ENCODE data around the gene ZNF526. TPM values are rescaled to one million over a fixed set of nuclear protein-coding genes. Genes with fewer than 3 reads are reported as not detected.

Gene ZNF526
- total RNA-seq, 1 donor from 2014 or later, result 6.5 TPM

DNA sequence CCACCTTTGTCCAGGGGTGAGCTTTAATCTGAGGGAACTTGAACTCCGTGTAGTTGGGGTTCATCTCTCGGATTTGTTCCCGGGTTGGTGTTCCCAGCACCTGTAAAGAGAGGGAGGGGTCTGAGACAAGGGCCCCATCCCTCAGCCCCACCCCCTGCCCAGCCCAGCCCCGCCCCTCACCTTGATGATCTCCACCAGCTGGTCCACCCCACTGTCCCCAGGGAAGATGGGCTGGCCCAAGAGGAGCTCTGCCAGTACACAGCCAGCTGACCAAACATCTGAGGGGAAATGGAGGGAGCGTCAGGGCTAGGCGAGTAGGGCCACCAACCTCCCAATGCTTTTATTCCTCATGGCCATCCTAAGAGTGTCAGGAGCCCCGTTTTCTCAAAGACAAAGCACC is 13.0 kb downstream of the ZNF526 start:
- Histone ChIP-seq H3K9me3 (ENCODE audit: low read depth) (no peaks in the 10 kb centered on the region), H3K4me2 (no peak overlapping the region), H3K9ac (no peak overlapping the region), H3F3A (ENCODE audit: low read depth) (peaks cover 8% of the 10 kb centered on the region), H3K4me1 (no peaks in the 10 kb centered on the region), H3K36me3 (no peaks in the 10 kb centered on the region), H3K4me3 (no peak overlapping the region), H2AFZ (replicated peaks) (no peak overlapping the region), H3K27me3 (no peaks in the 10 kb centered on the region), H3K79me2 (ENCODE audit: low read depth) (peaks cover 3% of the 10 kb centered on the region), H4K20me1 (ENCODE audit: low read depth) (peaks cover 78% of the 10 kb centered on the region), H3K27ac (no peak overlapping the region)
- Mint-ChIP-seq H3K36me3 (peaks cover 39% of the 10 kb centered on the region), H3K27me3 (ENCODE audit: insufficient read depth, low read depth) (peaks cover 3% of the 10 kb centered on the region), H3K4me3 (no peak overlapping the region), H3K9me3 (no peaks in the 10 kb centered on the region), H3K4me1 (peaks cover 8% of the 10 kb centered on the region), H3K27ac (no peak overlapping the region)
- DNase-seq (ENCODE audit: low spot score), result no peak
- TF ChIP-seq, protein P1, sequence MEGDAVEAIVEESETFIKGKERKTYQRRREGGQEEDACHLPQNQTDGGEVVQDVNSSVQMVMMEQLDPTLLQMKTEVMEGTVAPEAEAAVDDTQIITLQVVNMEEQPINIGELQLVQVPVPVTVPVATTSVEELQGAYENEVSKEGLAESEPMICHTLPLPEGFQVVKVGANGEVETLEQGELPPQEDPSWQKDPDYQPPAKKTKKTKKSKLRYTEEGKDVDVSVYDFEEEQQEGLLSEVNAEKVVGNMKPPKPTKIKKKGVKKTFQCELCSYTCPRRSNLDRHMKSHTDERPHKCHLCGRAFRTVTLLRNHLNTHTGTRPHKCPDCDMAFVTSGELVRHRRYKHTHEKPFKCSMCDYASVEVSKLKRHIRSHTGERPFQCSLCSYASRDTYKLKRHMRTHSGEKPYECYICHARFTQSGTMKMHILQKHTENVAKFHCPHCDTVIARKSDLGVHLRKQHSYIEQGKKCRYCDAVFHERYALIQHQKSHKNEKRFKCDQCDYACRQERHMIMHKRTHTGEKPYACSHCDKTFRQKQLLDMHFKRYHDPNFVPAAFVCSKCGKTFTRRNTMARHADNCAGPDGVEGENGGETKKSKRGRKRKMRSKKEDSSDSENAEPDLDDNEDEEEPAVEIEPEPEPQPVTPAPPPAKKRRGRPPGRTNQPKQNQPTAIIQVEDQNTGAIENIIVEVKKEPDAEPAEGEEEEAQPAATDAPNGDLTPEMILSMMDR (IDR thresholded peaks at IDR 0.05), result no peak
- no peak for TF ChIP-seq EZH2phosphoT487 (IDR thresholded peaks at IDR 0.05)
- TF ChIP-seq EZH2 (IDR thresholded peaks at IDR 0.05), result no peak

DNA sequence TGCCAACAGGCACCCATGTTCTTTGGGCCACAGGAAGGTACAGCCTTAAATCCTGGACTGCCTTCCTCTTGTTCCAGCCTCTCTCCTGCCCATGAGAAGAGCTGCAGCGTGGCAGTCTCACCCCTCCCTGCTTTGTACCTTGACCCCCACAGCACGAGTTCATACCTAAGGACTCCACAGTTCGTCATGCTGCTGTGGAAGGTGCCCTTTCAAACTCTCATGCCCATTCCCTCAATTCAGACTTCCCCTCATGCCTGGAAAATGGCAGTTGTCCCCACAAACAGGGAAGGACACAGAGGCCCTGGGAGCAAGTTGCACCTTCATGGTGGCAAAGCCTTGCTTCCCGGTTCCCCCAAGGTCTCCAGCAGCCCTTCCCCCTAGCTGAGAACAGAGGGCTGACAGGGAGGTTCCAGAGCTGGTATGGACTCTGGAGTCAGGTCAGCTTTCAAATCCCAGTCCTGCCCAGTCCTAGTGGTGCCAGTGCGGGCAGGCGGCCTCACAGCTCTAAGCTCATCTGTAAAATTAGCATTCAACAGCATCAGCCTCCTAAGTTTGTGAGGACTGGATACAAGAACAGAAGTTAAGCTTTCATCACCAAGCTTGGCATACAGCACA is 13.7 kb downstream of the ZNF526 start:
- Histone ChIP-seq H3K4me1 (no peaks in the 10 kb centered on the region), H4K20me1 (ENCODE audit: low read depth) (peaks cover 74% of the 10 kb centered on the region), H3K27ac (no peak overlapping the region), H3K9me3 (ENCODE audit: low read depth) (no peaks in the 10 kb centered on the region), H3K27me3 (no peaks in the 10 kb centered on the region), H3K79me2 (ENCODE audit: low read depth) (peaks cover 4% of the 10 kb centered on the region), H2AFZ (replicated peaks) (no peak overlapping the region), H3K9ac (no peak overlapping the region), H3K4me2 (no peak overlapping the region), H3K4me3 (no peak overlapping the region), H3K36me3 (no peaks in the 10 kb centered on the region), H3F3A (ENCODE audit: low read depth) (peaks cover 8% of the 10 kb centered on the region)
- Mint-ChIP-seq H3K27ac (no peak overlapping the region), H3K4me1 (peaks cover 8% of the 10 kb centered on the region), H3K4me3 (no peak overlapping the region), H3K9me3 (no peaks in the 10 kb centered on the region), H3K36me3 (peaks cover 38% of the 10 kb centered on the region), H3K27me3 (ENCODE audit: insufficient read depth, low read depth) (peaks cover 3% of the 10 kb centered on the region)
- no peak for DNase-seq (ENCODE audit: low spot score)
- TF ChIP-seq, protein P1 (IDR thresholded peaks at IDR 0.05), result no peak
- TF ChIP-seq EZH2 (IDR thresholded peaks at IDR 0.05) (no peak), EZH2phosphoT487 (IDR thresholded peaks at IDR 0.05) (no peak)

DNA sequence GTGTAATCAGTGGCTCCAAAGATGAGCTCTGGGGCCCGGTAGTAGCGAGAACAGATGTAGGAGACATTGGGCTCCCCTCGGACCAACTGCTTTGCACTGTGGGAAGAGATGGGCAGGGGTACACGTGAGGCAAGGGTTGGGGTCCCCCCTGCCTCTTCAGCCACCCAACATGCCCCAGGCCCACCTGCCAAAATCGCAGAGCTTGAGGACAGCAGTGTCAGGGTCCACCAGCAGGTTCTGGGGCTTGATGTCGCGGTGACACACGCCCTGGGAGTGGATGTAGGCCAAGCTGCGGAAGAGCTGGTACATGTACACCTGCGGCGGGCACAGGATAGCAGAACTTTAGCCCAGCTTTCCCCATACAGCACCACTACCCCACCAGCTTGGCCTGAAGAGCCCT is 14.3 kb downstream of the ZNF526 start:
- Histone ChIP-seq H3F3A (ENCODE audit: low read depth) (peaks cover 8% of the 10 kb centered on the region), H4K20me1 (ENCODE audit: low read depth) (peaks cover 72% of the 10 kb centered on the region), H3K9ac (no peak overlapping the region), H3K27me3 (no peaks in the 10 kb centered on the region), H3K4me3 (no peak overlapping the region), H3K27ac (no peak overlapping the region), H3K36me3 (no peaks in the 10 kb centered on the region), H2AFZ (replicated peaks) (no peak overlapping the region), H3K4me1 (no peaks in the 10 kb centered on the region), H3K9me3 (ENCODE audit: low read depth) (no peaks in the 10 kb centered on the region), H3K4me2 (no peak overlapping the region), H3K79me2 (ENCODE audit: low read depth) (peaks cover 4% of the 10 kb centered on the region)
- DNase-seq (ENCODE audit: low spot score), result no peak
- H3K4me3 Mint-ChIP-seq, result no peak overlapping the region
- peaks cover 38% of the 10 kb centered on the region for H3K36me3 Mint-ChIP-seq
- no peak overlapping the region for H3K27ac Mint-ChIP-seq
- H3K27me3 Mint-ChIP-seq (ENCODE audit: insufficient read depth, low read depth), result peaks cover 3% of the 10 kb centered on the region
- no peaks in the 10 kb centered on the region for H3K9me3 Mint-ChIP-seq
- peaks cover 8% of the 10 kb centered on the region for H3K4me1 Mint-ChIP-seq
- TF ChIP-seq, protein P1 (IDR thresholded peaks at IDR 0.05), result no peak
- TF ChIP-seq EZH2 (IDR thresholded peaks at IDR 0.05) (no peak), EZH2phosphoT487 (IDR thresholded peaks at IDR 0.05) (no peak)

All from neural progenitor cell (in vitro differentiated cells).